ENCODE results near the gene MED13L. TPM values are rescaled to one million over a fixed set of nuclear protein-coding genes. Genes with fewer than 3 reads are reported as not detected.

Gene MED13L
- total and polyA plus RNA-seq, 2 of the 4 experiments (the other 2 are of a cell fraction): 17.9 to 49.1 TPM

DNA sequence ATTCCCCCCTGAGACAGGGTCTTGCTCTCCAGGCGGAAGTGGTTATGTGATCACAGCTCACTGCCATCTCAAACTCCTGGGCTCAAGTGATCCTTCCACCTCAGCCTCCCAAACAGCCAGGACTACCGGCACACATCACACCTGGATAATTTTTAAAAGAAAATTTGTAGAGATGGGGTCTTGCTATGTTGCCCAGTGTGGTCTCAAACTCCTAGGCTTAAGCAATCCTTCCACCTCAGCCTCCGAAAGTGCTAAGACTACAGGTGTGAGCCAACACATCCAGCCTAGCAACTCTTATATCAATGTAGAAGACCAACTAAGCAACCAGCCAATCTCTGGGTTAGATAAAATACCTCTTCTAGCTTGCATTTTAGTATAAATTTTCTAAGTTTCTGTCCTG, 297.2 kb downstream of the MED13L start:
- Histone ChIP-seq H4K20me1 (ENCODE audit: insufficient read depth, low read length) (0 out of 2 replicates have a peak, but pooled peaks cover 4% of the 10 kb centered on the region), H2AK5ac (ENCODE audit: low read depth, low read length) (no peak overlapping the region), H3K27ac (ENCODE audit: insufficient read depth, low read length) (no peak overlapping the region), H4K91ac (ENCODE audit: insufficient read depth, low read depth, low read length) (no peak overlapping the region), H4K5ac (ENCODE audit: low read depth, low read length) (no peak overlapping the region), H3K4me1 (ENCODE audit: control insufficient read depth, insufficient read depth, low read length) (no peaks in the 10 kb centered on the region), H2BK120ac (ENCODE audit: low read depth, low read length) (no peak overlapping the region), H3K4me2 (ENCODE audit: low read depth, low read length) (no peak overlapping the region), H3K23ac (ENCODE audit: low read depth, low read length) (no peak overlapping the region), H2BK5ac (ENCODE audit: low read depth, low read length, poor library complexity, severe bottlenecking) (no peak overlapping the region), H3K36me3 (ENCODE audit: control insufficient read depth, insufficient read depth, low read length) (peaks cover 21% of the 10 kb centered on the region), H3K79me1 (ENCODE audit: low read depth in 1 of 2, low read length in 2 of 2) (peaks cover 10 to 31% of the 10 kb centered on the region in 2 experiments), H3K9me3 (ENCODE audit: control insufficient read depth, insufficient read depth, low read length) (no peaks in the 10 kb centered on the region), H2BK15ac (ENCODE audit: low read depth, low read length) (no peak overlapping the region), H3K9me1 (ENCODE audit: insufficient read depth, low read length) (no peaks in the 10 kb centered on the region), H3K56ac (ENCODE audit: extremely low read depth, insufficient read depth, low read length) (no peak overlapping the region), H2AFZ (replicated peaks; ENCODE audit: low read length, poor library complexity) (no peak overlapping the region), H2AK9ac (replicated peaks; ENCODE audit: low read depth, low read length, poor library complexity) (no peak overlapping the region), H3K14ac (replicated peaks; ENCODE audit: low read depth, low read length) (no peak overlapping the region), H3K18ac (ENCODE audit: low read depth, low read length) (no peak overlapping the region), H3K9ac (ENCODE audit: low read depth, low read length) (no peak overlapping the region), H2BK20ac (ENCODE audit: low read depth, low read length) (no peak overlapping the region), H3K27me3 (ENCODE audit: control insufficient read depth, insufficient read depth, low read length) (no peaks in the 10 kb centered on the region), H3K4ac (ENCODE audit: low read depth, low read length) (no peak overlapping the region), H3K4me3 (ENCODE audit: insufficient read depth, low read depth, low read length) (no peak overlapping the region), H4K8ac (ENCODE audit: low read depth in 2 of 2, low read length in 2 of 2) (no peak overlapping the region)
- intact Hi-C loops (cut with micrococcal nuclease): no loop called here
- in situ Hi-C loops (cut with MboI; ENCODE audit: low sequenced_read_pairs): no loop called here
- ChIA-PET POLR2A (ENCODE audit: unreplicated experiment) (interaction anchor here (0.6 kb wide), 1 partner anchor 223 kb away, joined by 4 read pairs; no protein-coding TSS in a partner anchor), CTCF (no interaction called here)
- ATAC-seq (ENCODE audit: low read depth): no peak
- no peak for DNase-seq
- dilution Hi-C loops (cut with HindIII; ENCODE audit: low sequenced_read_pairs, unreplicated experiment): no loop called here
- no TSS peak for BruUV-seq (replicated peaks)
- TF ChIP-seq NFE2L2 (IDR thresholded peaks at IDR 0.05; ENCODE audit: low read depth, low read length) (no peak), MXI1 (IDR thresholded peaks at IDR 0.05; ENCODE audit: borderline replicate concordance, low read depth, low read length) (no peak), MAZ (IDR thresholded peaks at IDR 0.05; ENCODE audit: borderline replicate concordance, low read depth, low read length) (no peak), RCOR1 (IDR thresholded peaks at IDR 0.05; ENCODE audit: insufficient replicate concordance, low read length) (no peak), RAD21 (IDR thresholded peaks at IDR 0.05; ENCODE audit: low read length) (no peak), CEBPB (IDR thresholded peaks at IDR 0.05; ENCODE audit: low read depth, low read length) (no peak)
- no CpG with 5 or more reads among the region's 3 CpGs for WGBS, 2 experiments (ENCODE audit: extremely low coverage in 2 of 2, insufficient read length in 1 of 2)
